HG03039 (cell line): Measurements from ENCODE around the gene SEMA6A.

ENCODE experiments used
- ATAC-seq: cut with Tn5 transposase; IDR thresholded peaks from one replicate; pipeline ENCODE4 v1.9.1; 2021; ENCODE audit warnings: mild to moderate bottlenecking, moderate library complexity; ENCODE audit not compliant: unreplicated experiment

SEMA6A gene

GRCh38 chr5:116442931-116443551 lies 131.6 kb downstream of the SEMA6A start:
- ATAC-seq = no peak

DNA sequence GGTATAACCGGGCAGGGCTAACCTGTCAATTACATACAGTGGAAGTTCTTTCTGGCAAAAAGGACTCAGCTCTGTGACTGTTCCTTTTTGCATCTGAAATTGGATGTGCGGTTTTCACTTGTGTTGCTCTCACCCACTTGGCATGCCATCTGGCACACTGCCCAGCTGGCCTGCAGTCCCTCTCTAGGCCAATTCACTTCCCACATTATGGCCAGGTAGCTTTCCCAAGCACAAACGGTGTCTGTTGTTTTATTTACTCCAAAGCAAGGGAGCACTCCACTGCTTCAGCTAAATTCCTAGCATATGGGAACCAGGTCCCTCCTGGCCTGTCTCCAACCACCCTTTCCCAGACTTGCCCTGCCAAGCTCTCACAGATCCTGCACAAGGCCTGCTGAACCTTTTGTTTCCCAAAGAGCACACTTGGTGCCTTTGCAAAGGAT lies 132.5 kb downstream of the SEMA6A start:
- ATAC-seq = no peak

DNA sequence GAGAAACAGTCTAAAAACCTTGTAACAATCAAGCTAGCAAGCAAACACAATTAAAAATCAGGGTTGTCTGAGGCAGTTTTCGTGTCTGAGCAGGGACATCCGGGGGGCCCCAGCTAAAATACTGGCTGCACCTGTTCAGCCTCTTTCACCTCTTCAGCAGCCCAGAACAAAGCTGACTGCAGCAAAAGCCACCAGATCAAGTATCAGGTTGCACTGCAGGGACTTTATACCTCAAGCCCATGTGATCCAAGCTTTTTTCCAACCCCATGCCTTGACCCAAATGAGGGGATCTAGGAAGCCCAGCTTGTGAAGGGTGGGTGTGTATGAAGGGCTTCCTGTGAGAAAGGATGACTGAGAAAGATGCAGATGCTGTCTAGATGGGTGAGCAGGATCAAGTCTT lies 133.4 kb downstream of the SEMA6A start:
- no peak for ATAC-seq

DNA sequence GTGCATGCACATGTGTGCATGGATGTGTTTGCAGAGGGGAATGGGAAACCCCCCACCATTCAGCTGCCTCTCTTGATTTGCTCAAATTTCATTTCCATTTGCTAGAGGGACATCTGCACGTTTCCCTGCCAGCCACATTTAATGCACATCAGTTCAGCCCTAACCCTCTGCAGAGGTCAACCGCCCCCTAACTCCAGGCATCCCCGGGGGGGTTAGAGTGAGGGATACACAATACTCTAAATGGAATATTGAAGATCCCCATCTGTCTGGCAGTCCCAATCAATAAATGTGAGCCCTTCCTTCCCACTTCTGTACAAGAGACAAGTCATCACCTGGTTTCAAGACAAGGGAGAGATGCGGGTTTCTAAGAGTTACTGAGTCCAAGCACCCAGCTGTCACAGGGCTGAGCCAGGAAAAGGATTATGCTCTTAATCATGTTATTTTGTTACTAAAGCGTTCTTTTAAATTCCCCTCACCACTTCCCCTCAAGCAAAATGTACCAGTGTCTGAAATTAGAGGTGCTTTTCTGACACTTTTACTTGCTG lies 134.1 kb downstream of the SEMA6A start:
- no peak for ATAC-seq

GRCh38 chr5:116439905-116440304 lies 134.7 kb downstream of the SEMA6A start:
- ATAC-seq = no peak

DNA sequence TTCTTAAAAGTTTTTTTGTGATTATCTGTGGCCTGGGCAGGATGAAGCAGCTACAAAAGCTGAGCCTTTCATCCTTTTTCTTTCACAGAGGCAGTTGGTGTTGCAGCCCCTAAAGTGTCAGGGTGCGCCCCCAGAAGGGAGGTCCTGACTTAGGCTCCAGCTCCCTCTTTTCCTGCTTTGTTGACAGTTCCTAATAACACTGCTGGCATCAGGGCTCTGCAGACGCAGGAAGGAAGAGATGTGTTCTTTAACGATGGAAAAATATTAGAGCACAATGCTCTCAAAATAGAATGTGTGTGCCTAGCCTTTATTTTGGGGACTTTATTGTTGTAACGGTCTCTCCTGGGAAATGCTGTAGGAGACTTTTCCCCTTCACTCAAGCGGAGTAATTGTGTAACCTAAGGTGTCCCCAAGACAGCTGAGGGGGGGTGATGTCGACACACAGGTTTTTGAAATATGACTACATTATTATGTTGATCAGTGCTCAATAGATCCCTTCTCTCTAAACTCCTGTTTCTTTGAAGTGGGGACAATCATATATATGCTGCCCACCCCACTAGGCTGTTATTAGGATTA lies 135.6 kb downstream of the SEMA6A start:
- ATAC-seq = no peak

DNA sequence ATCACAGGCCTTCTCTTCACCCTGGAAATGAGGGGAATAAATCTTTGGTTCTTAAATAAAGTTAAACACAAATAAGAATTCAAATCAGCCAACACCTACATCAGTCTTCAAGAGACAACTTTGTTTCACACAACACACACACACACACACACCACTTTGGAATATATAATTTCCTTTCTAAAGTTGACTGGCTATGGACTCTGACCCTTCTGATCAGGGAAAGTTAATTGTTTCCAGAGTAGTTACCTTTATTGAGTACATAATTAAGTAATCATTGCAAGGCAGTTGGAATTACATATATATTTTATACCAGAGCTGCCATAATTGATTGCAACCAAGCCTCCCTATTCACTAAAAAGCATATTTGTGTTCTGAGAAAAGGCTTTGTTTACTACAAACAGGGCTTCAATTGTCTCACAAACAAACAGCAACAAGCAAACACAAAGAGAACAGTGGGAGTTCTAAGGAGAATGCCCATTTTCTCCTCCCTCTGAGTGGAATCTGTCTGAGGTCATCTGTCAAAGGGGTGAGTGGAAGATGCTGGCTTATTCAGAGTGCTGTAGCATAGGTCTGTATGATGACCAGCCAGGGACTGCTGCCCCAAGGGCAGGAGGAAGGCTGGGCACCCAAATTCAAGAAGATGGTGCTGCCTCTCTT lies 136.6 kb downstream of the SEMA6A start:
- ATAC-seq = no peak

GRCh38 chr5:116437351-116437705 lies 137.3 kb downstream of the SEMA6A start:
- no peak for ATAC-seq

DNA sequence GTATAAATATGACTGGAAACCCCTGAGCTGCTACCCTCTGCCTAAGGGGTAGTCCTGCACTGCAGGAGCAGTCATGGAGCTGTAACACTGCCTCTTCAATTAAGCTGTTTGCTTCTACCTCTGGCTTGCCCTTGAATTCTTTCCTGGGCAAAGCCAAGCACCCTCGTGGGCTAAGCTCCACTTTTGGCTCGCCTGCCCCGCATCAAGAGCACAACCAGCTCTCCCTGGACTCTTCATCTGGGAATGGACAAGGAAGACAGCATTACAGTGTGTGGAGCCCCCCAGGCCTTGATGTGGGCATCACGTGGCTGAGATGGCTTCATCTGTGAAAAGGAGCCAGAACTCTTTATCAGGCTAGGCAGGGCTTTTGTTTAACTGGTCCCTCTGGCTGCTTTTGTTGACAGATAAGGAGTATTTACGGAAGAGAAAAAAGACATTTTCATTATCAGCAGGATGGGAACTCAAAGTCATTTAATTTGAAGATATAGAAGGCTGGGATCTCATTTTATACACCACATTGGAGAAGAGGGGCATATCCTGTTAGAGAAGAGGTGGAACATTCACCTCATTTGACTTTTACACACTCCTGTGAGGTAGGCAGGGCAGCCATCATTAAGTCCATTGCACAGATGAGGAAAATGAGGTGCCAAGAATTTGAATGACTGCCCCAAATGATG lies 137.8 kb downstream of the SEMA6A start:
- ATAC-seq = no peak

DNA sequence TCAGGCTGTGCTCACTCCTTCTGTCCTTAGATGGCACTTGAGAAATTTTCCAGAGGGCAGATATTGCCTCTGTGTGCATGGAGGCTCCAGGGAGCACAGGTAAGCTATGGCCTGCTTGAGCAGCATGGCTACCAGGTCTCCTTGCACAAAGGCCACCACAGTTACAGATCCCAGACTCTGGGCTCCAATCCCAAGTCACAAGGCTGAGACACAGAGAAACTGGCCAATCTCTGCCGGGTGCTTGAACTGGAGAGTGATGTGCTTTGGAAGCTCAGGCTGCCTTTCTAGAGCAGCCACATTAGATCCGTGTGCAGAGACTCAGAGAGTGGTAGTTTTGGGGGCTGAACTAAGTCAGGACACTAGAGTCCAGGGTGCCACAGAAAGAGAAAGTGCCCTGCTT lies 145.7 kb downstream of the SEMA6A start:
- ATAC-seq = no peak

- ATAC-seq = no peak
Observed at GRCh38 chr5:116428413-116428812, 146.2 kb downstream of the SEMA6A start.

GRCh38 chr5:116424951-116425350 lies 149.7 kb downstream of the SEMA6A start:
- no peak for ATAC-seq

- ATAC-seq = no peak
Observed at GRCh38 chr5:116424258-116424615, 150.4 kb downstream of the SEMA6A start.

DNA sequence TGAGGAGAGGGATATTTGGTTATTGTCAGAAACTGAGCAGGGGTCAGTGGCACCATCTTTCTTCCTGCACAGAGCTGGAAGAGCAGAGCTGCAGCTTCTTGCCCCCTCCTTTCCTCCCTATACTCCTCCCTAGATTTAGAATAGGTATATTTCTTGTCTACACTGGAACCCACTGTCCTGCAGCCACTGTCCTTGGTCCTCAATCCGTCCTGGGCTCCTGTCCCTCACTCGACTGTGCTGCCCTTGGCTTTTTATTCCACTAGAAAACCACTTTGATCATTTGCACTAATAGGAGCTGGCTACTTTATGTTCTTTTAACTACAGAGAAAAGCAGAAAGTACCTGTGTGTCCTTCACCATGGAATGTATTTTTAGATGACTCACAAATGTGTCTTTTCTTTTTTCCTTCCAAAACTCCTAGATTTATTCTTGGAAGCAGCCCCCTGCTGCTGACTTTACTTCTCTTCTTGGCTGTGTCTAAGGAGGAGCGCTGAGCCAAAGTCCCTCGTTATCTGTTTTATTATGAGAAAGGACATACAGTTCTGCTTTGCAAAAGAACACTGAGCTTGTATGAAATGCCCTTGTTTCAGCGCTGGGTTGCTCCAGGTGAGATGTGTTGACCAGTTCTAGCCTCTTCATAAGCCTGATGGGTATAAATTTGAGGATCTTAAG lies 150.9 kb downstream of the SEMA6A start:
- ATAC-seq = no peak

DNA sequence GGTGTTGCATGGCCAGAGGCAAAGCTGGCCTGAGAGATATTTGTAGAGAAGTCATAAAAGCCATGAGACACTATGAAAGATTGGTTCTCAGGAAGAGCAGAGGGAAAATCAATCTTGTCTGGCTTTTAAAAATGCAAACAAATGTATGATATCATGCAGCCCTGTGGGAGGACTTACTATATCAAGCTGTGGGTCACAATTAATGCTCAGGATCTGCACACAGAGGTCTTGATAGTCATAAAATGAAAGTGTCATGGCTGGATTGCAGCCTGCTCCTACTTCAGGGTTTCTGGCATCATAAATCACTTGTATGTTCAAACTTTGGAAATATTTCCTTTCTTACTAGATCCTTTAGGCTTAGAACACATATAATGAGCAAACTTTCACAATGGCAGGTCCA lies 151.5 kb downstream of the SEMA6A start:
- no peak for ATAC-seq

- no peak for ATAC-seq
Observed at GRCh38 chr5:116421080-116421629, 153.5 kb downstream of the SEMA6A start.

DNA sequence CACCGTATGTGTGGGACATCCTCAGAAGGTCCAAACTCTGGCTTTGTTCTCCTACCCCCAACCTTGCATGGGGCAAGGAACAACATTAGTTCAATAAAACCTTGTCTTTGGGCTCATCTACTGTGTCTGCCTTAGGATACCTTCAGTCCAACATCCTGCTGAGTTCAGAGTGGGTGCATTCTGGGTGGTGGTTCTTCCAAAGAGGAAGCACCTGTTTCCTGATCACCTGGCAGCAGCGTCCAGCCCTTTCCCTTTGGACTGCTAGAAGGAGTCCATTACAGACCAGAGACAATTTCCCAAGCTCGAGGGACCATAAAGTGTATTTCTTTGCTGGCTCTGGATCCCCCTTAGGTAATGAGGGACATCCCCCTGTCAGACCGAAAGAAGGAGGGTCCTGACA lies 154.1 kb downstream of the SEMA6A start:
- ATAC-seq = no peak

DNA sequence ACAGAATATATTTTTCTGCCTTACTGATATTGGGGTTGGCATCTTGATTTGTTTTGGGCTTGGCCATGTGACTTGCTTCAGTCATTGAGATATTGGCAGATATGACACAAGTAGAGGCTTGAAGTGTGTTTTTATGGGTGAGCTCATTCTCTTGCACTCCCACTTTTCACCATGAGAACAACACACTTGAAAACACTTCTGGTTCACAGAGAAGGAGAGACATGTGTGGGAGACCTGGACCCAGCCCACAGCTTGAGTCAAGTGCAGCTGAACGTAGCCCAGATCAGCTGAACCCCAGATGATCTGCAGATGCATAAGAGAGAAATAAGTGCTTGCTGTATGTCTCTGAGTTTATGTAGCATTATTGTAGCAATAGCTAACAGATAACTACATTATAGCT lies 155.4 kb downstream of the SEMA6A start:
- ATAC-seq = no peak

- ATAC-seq = no peak
Observed at GRCh38 chr5:116418774-116419173, 155.8 kb downstream of the SEMA6A start.

GRCh38 chr5:116418016-116418415 lies 156.6 kb downstream of the SEMA6A start:
- ATAC-seq = no peak

DNA sequence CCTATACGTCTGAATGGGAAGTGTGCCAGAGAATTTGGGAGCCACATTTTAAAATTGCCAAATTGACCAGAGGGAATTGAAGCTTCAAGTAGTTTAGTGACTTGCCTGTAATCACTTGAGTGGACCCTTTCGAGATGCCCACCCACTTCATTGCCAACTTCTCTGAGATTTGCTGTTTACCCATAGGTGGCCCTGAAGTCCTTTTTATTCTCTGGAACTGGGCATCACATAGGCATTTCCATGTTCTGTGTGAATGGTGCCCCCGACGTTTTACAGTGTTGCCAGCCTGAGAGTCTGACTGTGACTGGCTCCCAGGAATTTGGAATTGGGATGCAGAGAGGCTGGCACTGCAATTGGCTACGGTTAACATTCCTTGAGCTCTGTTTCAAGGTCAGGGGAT lies 158.6 kb downstream of the SEMA6A start:
- ATAC-seq = no peak
